Stimulated activated effector memory CD8-positive, alpha-beta T cell treated with anti-CD3 and anti-CD28 coated beads, Interleukin-12 subunit alpha, Interleukin-12 subunit beta, amount 100 ng/mL, for 72 hours (primary cell): ENCODE data around the gene BLOC1S5.
A peak's percentile ranks its signal among the peaks of the same experiment; 100 is the strongest.

ENCODE experiments used
- ATAC-seq: fragments of 150-1000 bp; cut with Tn5 transposase; 2 replicates; pipeline ENCODE4 v1.10.0; 2021
- DNase-seq, 2 donors: peaks; one replicate each; pipeline ENCODE4 v3.0.0; 2021 to 2022; ENCODE audit warnings: low spot score in 2 of 2
- H3K27ac Mint-ChIP-seq: one replicate; pipeline ENCODE4 v1.8.0; 2022; ENCODE audit warnings: mild to moderate bottlenecking, mixed read lengths
- H3K36me3 Mint-ChIP-seq: one replicate; pipeline ENCODE4 v1.8.0; 2022; ENCODE audit warnings: mild to moderate bottlenecking, mixed read lengths
- H3K4me1 Mint-ChIP-seq: one replicate; pipeline ENCODE4 v1.8.0; 2022; ENCODE audit warnings: mixed read lengths
- H3K4me3 Mint-ChIP-seq: one replicate; pipeline ENCODE4 v1.8.0; 2022; ENCODE audit warnings: mild to moderate bottlenecking, mixed read lengths
- H3K9me3 Mint-ChIP-seq: one replicate; pipeline ENCODE4 v1.8.0; 2022; ENCODE audit warnings: mixed read lengths

The BLOC1S5 gene

DNA sequence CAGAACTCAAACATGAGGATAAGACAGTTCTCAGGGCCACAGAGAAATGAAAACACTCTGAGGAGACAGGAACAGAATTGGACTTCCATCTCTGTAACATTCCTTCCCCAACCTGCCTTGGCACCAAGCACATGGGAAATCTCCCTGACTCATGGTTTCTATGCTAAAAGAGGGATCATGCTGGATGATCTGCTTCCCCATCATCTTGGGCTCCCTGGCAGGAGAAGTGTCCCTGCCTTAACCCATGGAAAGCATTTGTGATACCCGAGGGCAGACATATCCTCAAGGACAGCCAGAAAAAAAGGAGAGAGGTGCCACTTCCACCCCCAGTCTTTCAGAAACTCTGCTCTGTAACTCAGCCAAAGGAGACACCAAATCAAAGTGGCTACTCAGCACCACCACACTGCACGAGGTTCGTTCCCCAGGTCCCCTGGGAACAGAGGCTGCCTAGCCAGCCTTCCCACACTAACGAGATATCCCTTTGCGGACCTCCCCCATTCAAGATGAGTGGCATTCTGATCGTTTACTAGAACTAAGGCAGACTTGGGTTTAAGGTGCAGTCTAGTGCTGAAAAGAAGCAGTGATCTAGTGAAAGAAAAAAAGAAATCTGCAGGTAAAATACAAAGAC, 34.8 kb downstream of the BLOC1S5 start:
- H3K27ac Mint-ChIP-seq, result peak overlapping the region; percentile 52
- peaks cover 16% of the 10 kb centered on the region for H3K4me1 Mint-ChIP-seq
- peaks cover 30% of the 10 kb centered on the region for H3K36me3 Mint-ChIP-seq
- H3K9me3 Mint-ChIP-seq, result peaks cover 3% of the 10 kb centered on the region
- DNase-seq (no peak), ATAC-seq (no peak)
- H3K4me3 Mint-ChIP-seq, result no peak overlapping the region

DNA sequence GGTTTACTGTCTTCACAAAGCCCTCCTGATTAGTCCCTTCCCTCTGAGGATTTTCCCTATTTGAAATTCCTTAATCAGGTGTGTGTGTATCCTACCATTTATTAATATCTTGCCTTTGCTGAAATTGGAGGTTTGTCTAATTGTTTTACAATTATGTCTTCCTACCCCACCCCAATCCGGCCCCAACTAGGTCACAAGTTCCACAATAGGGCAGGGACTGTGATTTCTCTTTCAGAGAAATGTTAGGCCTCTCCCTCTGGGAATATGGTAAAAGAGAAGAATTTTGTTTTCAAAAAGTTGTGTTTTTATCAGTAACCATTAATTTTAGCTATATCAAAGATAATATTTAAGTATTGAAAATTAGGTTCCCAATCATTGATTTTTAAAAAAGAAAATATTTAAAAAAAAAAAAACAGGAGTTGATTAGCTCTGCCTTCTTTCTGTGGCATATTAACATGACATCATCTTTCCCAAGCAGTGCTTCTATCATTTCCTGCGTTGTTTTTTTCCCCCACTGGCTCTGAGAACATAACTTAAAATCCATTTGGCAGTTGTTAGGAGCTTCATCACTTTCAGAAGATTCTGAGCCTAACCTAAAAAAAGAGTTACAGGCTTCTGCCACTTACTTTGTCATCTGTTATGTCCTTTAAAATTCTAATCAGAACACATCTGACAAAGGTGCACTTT, 36.1 kb downstream of the BLOC1S5 start:
- Mint-ChIP-seq H3K9me3 (peaks cover 3% of the 10 kb centered on the region), H3K4me3 (no peak overlapping the region), H3K36me3 (peaks cover 34% of the 10 kb centered on the region), H3K4me1 (peaks cover 16% of the 10 kb centered on the region), H3K27ac (peak overlapping the region; percentile 52)
- ATAC-seq (no peak), DNase-seq (no peak)

DNA sequence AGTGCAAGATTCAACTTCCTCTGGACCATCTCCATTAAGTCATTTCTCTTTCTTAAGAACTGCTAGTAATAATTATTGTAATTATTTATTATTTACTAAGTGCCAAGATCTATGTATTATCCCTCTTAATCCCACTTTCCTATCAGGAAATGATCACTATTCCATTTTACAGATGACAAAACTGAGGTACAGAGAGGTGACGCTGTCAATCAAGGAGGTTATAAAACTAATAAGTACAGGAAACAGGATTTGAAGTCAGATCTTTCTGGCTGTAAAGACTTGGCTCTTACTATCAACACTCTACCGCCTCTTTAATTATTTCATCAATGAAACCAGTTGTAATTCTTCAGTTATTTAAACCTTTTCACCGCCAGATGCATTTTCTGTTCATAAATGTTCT, 37.4 kb downstream of the BLOC1S5 start:
- no peak overlapping the region for H3K27ac Mint-ChIP-seq
- DNase-seq (no peak), ATAC-seq (no peak)
- peaks cover 12% of the 10 kb centered on the region for H3K4me1 Mint-ChIP-seq
- peaks cover under 1% of the 10 kb centered on the region for H3K9me3 Mint-ChIP-seq
- peaks cover 34% of the 10 kb centered on the region for H3K36me3 Mint-ChIP-seq
- no peak overlapping the region for H3K4me3 Mint-ChIP-seq

DNA sequence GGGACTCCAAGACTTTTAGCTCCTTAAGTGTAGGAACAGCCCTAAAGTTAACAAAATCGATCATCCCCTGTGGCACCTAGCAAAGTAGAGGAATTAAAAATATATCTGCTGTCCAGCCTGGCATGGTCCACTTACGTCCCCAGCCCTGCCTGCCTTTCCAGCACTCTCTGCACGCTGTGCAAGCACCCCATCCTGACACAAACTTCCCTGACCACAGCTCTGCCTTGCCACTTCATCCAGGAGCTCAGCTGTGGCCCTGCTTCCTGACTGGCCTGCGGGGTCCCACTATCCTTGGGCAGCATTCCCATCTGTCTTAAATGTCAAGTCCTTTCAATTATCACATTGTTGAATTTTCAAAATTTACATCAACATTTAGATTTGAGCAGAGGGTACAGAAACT, 39.0 kb downstream of the BLOC1S5 start:
- Mint-ChIP-seq H3K27ac (no peak overlapping the region), H3K4me1 (no peaks in the 10 kb centered on the region), H3K36me3 (peaks cover 42% of the 10 kb centered on the region), H3K9me3 (no peaks in the 10 kb centered on the region), H3K4me3 (no peak overlapping the region)
- DNase-seq, result no peak
- no peak for ATAC-seq

DNA sequence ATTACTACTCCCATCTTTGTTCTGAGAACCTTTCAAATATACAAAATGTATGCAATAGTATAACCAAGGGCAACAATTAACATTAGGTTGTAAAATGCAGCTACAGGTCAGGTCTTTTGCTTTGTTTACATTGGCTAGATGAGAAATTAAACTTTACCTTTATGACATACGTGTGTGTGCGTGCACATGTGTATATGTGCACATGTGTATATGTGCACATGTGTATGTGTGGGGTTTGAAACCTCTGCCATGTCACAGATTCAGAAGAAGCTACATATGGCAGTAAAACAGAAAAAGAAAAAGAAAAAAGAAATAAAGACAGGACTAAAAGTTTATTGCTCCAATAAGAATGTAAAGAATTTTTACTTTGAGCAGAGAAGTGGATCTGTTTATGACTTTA, 40.6 kb downstream of the BLOC1S5 start:
- Mint-ChIP-seq H3K36me3 (peaks cover 42% of the 10 kb centered on the region), H3K9me3 (no peaks in the 10 kb centered on the region), H3K27ac (no peak overlapping the region), H3K4me1 (no peaks in the 10 kb centered on the region), H3K4me3 (no peak overlapping the region)
- ATAC-seq (no peak), DNase-seq (no peak)

DNA sequence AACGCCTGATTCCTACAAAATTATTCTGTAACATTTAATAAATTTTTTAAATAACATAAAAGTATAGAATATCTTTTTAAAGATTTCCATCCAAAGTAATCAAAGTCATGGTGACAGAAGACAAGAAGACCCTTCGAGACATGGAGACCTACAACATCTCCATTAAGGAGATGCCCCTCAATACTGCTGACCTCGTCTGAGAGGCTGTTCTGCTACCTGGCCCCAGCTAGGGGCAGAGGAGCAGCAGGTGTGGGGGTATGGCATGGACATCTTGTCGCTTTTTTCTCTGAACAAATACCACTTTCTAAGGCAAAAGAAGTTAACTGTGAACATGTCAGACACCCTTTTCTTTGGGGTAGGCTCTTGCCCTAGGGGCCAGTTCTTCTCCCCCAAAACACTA, 44.1 kb downstream of the BLOC1S5 start:
- Mint-ChIP-seq H3K27ac (no peak overlapping the region), H3K9me3 (no peaks in the 10 kb centered on the region), H3K4me3 (no peak overlapping the region), H3K4me1 (peaks cover 10% of the 10 kb centered on the region), H3K36me3 (peaks cover 35% of the 10 kb centered on the region)
- no peak for DNase-seq
- no peak for ATAC-seq

DNA sequence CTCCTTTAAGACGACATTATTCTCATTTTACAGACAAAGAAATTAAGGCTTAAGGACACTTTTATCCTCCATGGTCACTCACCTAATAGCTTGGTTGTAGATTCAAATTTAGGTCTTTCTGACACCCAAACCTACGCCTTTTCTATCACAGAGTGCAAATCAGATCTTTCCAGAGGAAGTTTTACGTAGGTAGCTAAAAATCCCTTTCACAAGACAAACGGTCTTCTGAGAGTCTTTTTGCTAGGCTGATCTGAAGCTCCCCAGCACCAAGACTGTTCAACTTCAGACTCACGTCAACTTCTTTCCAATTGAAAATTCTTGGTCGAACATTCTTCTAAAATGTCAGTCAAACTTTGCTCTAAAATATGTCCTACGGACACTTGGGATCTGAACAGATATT, 46.5 kb downstream of the BLOC1S5 start:
- H3K27ac Mint-ChIP-seq, result peak overlapping the region; percentile 94
- peak overlapping the region; percentile 68 for H3K4me3 Mint-ChIP-seq
- ATAC-seq, result no peak

DNA sequence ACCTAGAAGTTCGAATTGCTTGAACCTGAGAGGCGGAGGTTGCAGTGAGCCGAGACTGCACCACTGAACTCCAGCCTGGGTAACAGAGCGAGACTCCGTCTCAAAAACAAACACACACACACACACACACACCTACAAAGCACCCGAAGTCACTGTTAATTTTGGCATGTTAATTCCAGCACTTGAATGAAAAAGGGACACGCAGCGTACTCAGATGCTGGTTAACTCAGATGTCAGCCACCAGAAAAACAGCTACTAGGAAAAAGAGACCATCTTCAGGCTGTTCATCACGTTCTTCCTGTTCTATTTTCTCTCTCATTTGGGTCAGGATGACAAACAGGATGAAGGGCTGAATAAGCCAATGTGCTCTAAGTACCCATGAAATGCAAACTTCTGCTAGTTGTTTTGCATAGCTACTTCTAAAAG, 46.9 kb downstream of the BLOC1S5 start:
- no peaks in the 10 kb centered on the region for H3K9me3 Mint-ChIP-seq
- no peak for DNase-seq
- peak overlapping the region; percentile 68 for H3K4me3 Mint-ChIP-seq
- H3K27ac Mint-ChIP-seq, result peak overlapping the region; percentile 94
- ATAC-seq, result peak; percentile 87
- H3K36me3 Mint-ChIP-seq, result peaks cover 33% of the 10 kb centered on the region
- H3K4me1 Mint-ChIP-seq, result peaks cover 10% of the 10 kb centered on the region

More for the DNA sequence above, 46.5 kb downstream of the BLOC1S5 start:
- Mint-ChIP-seq H3K4me1 (peaks cover 10% of the 10 kb centered on the region), H3K36me3 (peaks cover 33% of the 10 kb centered on the region), H3K9me3 (no peaks in the 10 kb centered on the region)
- no peak for DNase-seq

DNA sequence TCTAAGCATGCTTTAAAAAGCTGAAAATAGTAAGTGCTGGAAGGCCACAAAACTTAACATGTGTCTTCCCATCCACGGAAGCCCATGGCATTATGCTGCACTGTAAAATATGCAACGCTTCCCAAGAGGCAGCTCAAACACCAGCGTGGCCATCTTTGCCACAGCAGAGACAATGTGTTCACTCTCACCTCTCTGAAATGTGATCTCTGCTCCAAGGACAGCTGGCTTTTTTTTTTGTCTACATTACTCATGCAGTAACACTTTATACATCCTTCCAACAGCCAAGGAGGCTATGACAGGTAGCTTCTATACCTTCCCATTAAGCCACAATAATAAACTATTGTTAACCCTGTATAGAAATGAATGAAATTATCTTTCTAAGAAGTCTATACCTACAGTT, 49.2 kb downstream of the BLOC1S5 start:
- Mint-ChIP-seq H3K36me3 (peaks cover 25% of the 10 kb centered on the region), H3K27ac (no peak overlapping the region), H3K9me3 (no peaks in the 10 kb centered on the region), H3K4me3 (no peak overlapping the region), H3K4me1 (peaks cover 10% of the 10 kb centered on the region)
- no peak for DNase-seq
- ATAC-seq, result no peak

DNA sequence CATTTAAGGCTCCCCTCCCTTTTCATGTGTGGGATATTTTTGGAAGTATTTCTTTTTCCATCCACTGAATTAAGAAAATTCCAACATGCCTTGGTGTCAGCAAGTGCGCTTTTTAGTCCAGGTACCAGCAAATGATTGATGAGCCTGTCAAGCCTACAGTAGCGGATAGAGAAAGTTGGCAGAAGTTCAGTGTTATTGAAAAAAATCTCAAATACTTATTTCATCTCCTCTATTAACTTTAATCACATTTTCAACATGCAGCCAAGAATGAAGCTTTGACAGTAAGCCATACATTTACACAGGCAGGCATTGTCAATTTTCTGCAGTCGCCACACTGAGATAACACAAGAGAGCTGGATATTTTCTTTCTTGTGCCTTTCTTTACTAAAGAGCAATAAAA, 50.4 kb downstream of the BLOC1S5 start:
- H3K36me3 Mint-ChIP-seq, result peaks cover 25% of the 10 kb centered on the region
- DNase-seq (no peak), ATAC-seq (no peak)
- no peak overlapping the region for H3K4me3 Mint-ChIP-seq
- no peaks in the 10 kb centered on the region for H3K9me3 Mint-ChIP-seq
- peaks cover 10% of the 10 kb centered on the region for H3K4me1 Mint-ChIP-seq
- no peak overlapping the region for H3K27ac Mint-ChIP-seq

DNA sequence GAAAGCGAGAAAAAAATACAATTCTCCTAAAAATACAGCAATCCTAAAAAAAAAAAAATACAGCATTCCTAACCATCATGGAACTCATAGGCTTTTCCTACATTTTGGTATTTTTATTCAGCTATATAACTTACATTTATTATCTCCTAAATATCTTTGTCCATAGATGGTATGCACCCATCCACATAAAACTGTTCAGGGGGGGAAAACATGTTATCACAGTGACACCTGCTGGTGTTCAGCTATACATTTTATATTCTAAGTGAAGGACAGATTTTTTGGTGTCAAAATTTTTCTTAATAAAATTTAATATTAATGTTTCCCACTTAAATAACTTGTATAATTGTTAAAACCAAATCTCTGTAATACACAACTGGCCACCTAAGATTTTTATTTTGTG, 58.0 kb downstream of the BLOC1S5 start:
- Mint-ChIP-seq H3K36me3 (no peaks in the 10 kb centered on the region), H3K27ac (no peak overlapping the region), H3K9me3 (no peaks in the 10 kb centered on the region), H3K4me3 (no peak overlapping the region), H3K4me1 (no peaks in the 10 kb centered on the region)
- ATAC-seq (no peak), DNase-seq (no peak)

DNA sequence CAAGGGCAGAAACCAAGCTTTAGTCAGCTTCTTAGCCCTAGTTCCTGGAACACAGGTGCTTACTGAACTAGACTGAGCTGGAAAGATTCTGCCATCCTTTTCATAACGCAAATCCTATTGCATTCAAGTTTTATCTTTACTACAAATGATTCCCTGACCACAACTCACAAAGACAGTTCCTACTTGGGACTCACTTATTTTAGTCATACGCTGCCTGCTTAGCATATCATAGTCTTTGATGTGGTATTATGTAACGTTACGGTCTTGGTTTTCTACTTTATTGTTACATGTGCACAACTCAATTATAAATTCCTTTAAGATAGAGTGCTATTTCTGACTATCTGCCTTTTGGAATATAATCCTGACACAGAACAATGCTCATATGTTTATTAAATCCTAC, 59.1 kb downstream of the BLOC1S5 start:
- Mint-ChIP-seq H3K4me3 (no peak overlapping the region), H3K27ac (no peak overlapping the region), H3K4me1 (no peaks in the 10 kb centered on the region), H3K36me3 (no peaks in the 10 kb centered on the region), H3K9me3 (no peaks in the 10 kb centered on the region)
- ATAC-seq (no peak), DNase-seq (no peak)

DNA sequence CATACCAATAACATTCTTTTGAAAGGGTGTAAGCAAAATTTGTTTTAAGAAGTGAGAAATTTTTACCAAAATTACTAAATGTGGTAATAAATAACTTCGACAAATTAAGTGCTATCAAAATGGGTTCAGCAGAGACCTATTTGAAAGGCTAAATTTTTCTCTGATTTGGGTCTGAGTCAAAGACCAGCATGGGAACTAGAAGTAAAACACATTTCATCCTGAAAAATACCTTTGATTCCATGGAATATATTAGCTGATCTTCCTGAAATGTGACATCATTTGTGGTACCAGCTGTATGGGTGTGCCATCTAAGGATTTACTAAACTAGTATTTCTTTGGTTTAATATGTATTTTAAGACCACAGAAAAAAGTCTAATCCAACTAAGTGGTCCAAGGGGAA, 63.6 kb downstream of the BLOC1S5 start:
- H3K4me3 Mint-ChIP-seq, result no peak overlapping the region
- ATAC-seq (no peak), DNase-seq (no peak)
- H3K9me3 Mint-ChIP-seq, result no peaks in the 10 kb centered on the region
- no peaks in the 10 kb centered on the region for H3K36me3 Mint-ChIP-seq
- no peak overlapping the region for H3K27ac Mint-ChIP-seq
- no peaks in the 10 kb centered on the region for H3K4me1 Mint-ChIP-seq

DNA sequence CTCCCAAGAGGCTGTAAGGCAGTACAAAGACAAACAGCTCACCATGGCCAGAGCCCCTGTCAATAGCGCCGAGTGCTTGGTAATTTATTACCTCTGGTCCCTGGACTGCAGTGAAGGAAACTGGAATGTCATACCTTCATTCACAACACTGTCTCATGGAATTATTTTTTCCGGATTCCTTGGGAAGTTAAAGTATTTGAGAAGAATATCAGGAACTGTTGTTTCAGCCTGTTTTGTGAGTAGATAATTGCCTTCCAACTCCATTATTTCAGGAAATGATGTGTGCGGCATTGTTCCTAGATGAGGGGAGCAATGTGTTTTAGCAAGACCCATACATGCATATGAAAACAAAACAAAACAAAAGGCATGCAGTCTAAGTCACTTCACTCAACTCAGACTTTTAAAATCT, 64.0 kb downstream of the BLOC1S5 start:
- Mint-ChIP-seq H3K4me3 (no peak overlapping the region), H3K36me3 (no peaks in the 10 kb centered on the region), H3K4me1 (no peaks in the 10 kb centered on the region), H3K9me3 (no peaks in the 10 kb centered on the region), H3K27ac (no peak overlapping the region)
- ATAC-seq, result no peak
- DNase-seq, result no peak

DNA sequence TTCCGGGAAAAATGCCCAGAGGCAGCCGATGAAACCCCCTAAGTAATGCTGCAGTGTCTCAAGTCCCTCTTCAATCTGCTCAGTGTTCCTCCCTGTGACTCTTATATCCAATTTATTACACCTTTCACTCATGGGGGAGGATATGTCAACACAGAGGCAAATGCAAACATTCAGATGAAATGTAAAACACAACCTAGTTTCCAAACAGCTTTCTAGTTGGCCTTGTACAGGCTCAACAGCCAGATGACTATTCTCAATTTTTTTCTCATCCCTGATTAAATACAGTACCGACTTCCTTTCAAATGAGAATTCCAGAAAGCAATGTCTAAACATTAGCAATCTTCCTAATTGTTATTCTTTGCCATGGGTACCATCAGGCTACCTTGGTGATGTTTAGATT, 65.0 kb downstream of the BLOC1S5 start:
- ATAC-seq (no peak), DNase-seq (no peak)
- no peaks in the 10 kb centered on the region for H3K9me3 Mint-ChIP-seq
- H3K4me3 Mint-ChIP-seq, result no peak overlapping the region
- no peaks in the 10 kb centered on the region for H3K4me1 Mint-ChIP-seq
- no peak overlapping the region for H3K27ac Mint-ChIP-seq
- H3K36me3 Mint-ChIP-seq, result no peaks in the 10 kb centered on the region

DNA sequence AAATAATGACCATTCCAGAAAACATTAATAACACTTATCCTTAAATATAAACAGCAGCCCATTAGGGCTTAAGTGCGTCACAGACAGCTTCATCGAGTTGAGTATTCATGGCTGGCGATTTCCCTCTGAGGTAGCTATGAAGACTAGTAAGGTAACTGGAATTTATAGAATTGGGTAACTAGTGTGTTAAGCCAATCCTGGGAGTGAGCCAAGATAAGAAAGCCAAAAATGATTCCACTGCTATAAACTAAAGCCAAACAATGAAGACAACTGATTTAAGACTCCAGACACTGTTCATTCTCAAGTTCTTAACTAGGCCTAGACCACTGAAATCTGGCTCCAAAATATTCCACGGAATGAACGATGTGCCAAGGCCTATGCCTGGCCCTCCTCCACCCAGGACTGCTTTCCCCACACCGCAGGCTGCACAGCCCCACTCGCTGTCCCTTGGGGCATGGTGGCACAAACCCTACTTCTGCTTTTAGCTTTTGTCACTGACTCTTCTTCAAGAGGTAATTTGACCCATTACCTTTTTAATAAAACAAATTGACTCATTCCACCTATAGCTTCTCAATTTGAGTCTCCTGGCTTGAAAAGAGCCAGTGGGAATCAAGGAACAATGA, 66.0 kb downstream of the BLOC1S5 start:
- Mint-ChIP-seq H3K4me3 (no peak overlapping the region), H3K9me3 (no peaks in the 10 kb centered on the region), H3K4me1 (no peaks in the 10 kb centered on the region), H3K27ac (no peak overlapping the region), H3K36me3 (no peaks in the 10 kb centered on the region)
- ATAC-seq, result no peak
- DNase-seq, result no peak
